Measurements from ENCODE around the gene APAF1.

GRCh38 chr12:98671459-98671858, 26.4 kb downstream of the APAF1 start:
- TF ChIP-seq, protein P1, sequence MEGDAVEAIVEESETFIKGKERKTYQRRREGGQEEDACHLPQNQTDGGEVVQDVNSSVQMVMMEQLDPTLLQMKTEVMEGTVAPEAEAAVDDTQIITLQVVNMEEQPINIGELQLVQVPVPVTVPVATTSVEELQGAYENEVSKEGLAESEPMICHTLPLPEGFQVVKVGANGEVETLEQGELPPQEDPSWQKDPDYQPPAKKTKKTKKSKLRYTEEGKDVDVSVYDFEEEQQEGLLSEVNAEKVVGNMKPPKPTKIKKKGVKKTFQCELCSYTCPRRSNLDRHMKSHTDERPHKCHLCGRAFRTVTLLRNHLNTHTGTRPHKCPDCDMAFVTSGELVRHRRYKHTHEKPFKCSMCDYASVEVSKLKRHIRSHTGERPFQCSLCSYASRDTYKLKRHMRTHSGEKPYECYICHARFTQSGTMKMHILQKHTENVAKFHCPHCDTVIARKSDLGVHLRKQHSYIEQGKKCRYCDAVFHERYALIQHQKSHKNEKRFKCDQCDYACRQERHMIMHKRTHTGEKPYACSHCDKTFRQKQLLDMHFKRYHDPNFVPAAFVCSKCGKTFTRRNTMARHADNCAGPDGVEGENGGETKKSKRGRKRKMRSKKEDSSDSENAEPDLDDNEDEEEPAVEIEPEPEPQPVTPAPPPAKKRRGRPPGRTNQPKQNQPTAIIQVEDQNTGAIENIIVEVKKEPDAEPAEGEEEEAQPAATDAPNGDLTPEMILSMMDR (IDR thresholded peaks at IDR 0.05 in 2 of 3, conservative IDR thresholded peaks at IDR 0.05 in 1 of 3; ENCODE audit: control insufficient read depth in 2 of 3, extremely low read depth in 1 of 3, insufficient read depth in 1 of 3, low read depth in 3 of 3, low read length in 3 of 3): no peak
- TF ChIP-seq RAD21 (IDR thresholded peaks at IDR 0.05; ENCODE audit: insufficient read depth, low read depth, low read length) (no peak), NR2C2 (IDR thresholded peaks at IDR 0.05; ENCODE audit: borderline replicate concordance, control insufficient read depth, insufficient read length, low read depth) (no peak), TCF7 (IDR thresholded peaks at IDR 0.05; ENCODE audit: borderline replicate concordance) (no peak), DPF2 (IDR thresholded peaks at IDR 0.05) (no peak), FOXK2 (IDR thresholded peaks at IDR 0.05) (no peak), POLR2A (IDR thresholded peaks at IDR 0.05; ENCODE audit: low read depth, low read length) (no peak), CREM (IDR thresholded peaks at IDR 0.05; ENCODE audit: low read depth) (no peak)
